SU-DHL-6 (cell line): ENCODE measurements around the gene GBF1.

Experiments
- CTCF ChIP-seq: fragments of 200-600 bp; sonication (generic); IDR thresholded peaks from one replicate; pipeline ENCODE4 v1.5.1; 2017; ENCODE audit warnings: antibody characterized with exemption, mild to moderate bottlenecking, low read length, moderate library complexity; ENCODE audit not compliant: insufficient read depth, poor library complexity, severe bottlenecking
- EZH2phosphoT487 ChIP-seq: fragments of 200-600 bp; sonication (generic), shearing (Covaris generic); conservative IDR thresholded peaks from 2 replicates; pipeline ENCODE4 v1.6.1; 2018; ENCODE audit warnings: mild to moderate bottlenecking, antibody characterized with exemption, low read length, moderate library complexity, mixed read lengths

DNA sequence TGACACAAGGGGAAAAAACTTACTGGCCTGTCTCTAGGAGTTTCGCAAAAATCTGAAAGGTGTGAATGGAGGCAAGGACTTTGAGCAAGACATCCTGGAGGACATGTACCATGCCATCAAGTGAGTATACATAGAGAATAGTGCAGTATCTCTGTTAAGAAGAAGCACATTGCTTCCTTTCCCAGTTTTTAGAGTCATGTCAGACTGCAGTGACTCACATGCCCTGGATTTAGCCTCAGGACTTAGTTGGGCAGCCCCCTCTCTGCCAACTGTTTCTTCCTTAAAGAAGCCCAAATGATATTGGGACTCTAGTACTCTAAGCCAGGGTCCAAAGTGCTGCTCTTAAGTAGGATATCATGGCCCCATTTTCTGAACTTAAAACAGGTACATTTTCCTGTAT, 122.1 kb downstream of the GBF1 start:
- TF ChIP-seq EZH2phosphoT487, result no peak
- TF ChIP-seq CTCF, result no peak
